Activated CD4-positive, alpha-beta T cell treated with anti-CD3 and anti-CD28 coated beads for 36 hours (primary cell): Measurements from ENCODE around the gene TCERG1L. TPM values are rescaled to one million over a fixed set of nuclear protein-coding genes. Genes with fewer than 3 reads are reported as not detected.

Source experiments
- ATAC-seq: fragments of 200-7000 bp; cut with Tn5 transposase; one replicate; pipeline ENCODE4 v1.10.0; 2021; ENCODE audit warnings: mild to moderate bottlenecking, moderate library complexity
- CTCF ChIA-PET: fragments of 350-600 bp; sonication (Branson Sonifier 250); formaldehyde crosslinking; loops from one replicate; lab custom pipeline; 2021; ENCODE audit warnings: antibody characterized with exemption; lab: Charles Lee
- POLR2A ChIA-PET: fragments of 350-600 bp; sonication (Branson Sonifier 250); formaldehyde crosslinking; loops from one replicate; lab custom pipeline; 2021; ENCODE audit warnings: antibody characterized with exemption, inconsistent platforms; lab: Charles Lee
- DNase-seq: peaks from one replicate; pipeline ENCODE4 v3.0.0-alpha.2; 2020
- H3K27ac Mint-ChIP-seq: one replicate; pipeline ENCODE4 v1.8.0; 2021; ENCODE audit warnings: mixed read lengths
- H3K27me3 Mint-ChIP-seq: one replicate; pipeline ENCODE4 v1.8.0; 2021; ENCODE audit warnings: mixed read lengths
- H3K36me3 Mint-ChIP-seq: one replicate; pipeline ENCODE4 v1.8.0; 2021; ENCODE audit warnings: low read depth, mixed read lengths
- H3K4me1 Mint-ChIP-seq: one replicate; pipeline ENCODE4 v1.8.0; 2021; ENCODE audit warnings: mixed read lengths
- H3K4me3 Mint-ChIP-seq: one replicate; pipeline ENCODE4 v1.8.0; 2021; ENCODE audit warnings: mild to moderate bottlenecking, moderate library complexity, mixed read lengths
- H3K9me3 Mint-ChIP-seq: one replicate; pipeline ENCODE4 v1.8.0; 2021; ENCODE audit warnings: low read depth, mixed read lengths
- intact Hi-C, 2 experiments: fragments of 100-400 bp; cut with DNase I in 1 of 2; cut with micrococcal nuclease in 1 of 2; formaldehyde crosslinking; loops; one replicate each; pipeline versions ENCODE4 v1.14.2 to v1.15.1; 2022 to 2024; cut with DNase I, micrococcal nuclease
- total RNA-seq, 2 experiments: library from RNA; stranded (reverse); gene quantifications; one replicate each; pipeline ENCODE4 v1.2.3, GENCODE V29; 2021

Gene TCERG1L
- total RNA-seq, 2 experiments from 2014 or later: 0.05 to 0.21 TPM

GRCh38 chr10:131047501-131047900 is 264.0 kb downstream of the TCERG1L start:
- ATAC-seq (no peak), DNase-seq (no peak)
- H3K27me3 Mint-ChIP-seq: peaks cover 3% of the 10 kb centered on the region
- peaks cover 2% of the 10 kb centered on the region for H3K9me3 Mint-ChIP-seq
- intact Hi-C loops: no loop called here
- POLR2A ChIA-PET: no interaction called here
- no peaks in the 10 kb centered on the region for H3K4me1 Mint-ChIP-seq
- H3K27ac Mint-ChIP-seq: no peak overlapping the region
- no peaks in the 10 kb centered on the region for H3K36me3 Mint-ChIP-seq
- H3K4me3 Mint-ChIP-seq: no peak overlapping the region
- CTCF ChIA-PET: interaction anchor here (1.2 kb wide), 1 partner anchor 23 kb away, joined by 3 read pairs; no protein-coding TSS in a partner anchor

GRCh38 chr10:131046194-131046593 is 265.3 kb downstream of the TCERG1L start:
- peaks cover 2% of the 10 kb centered on the region for H3K9me3 Mint-ChIP-seq
- ChIA-PET CTCF (interaction anchor here (1.2 kb wide), 1 partner anchor 24 kb away, joined by 3 read pairs; no protein-coding TSS in a partner anchor), POLR2A (no interaction called here)
- intact Hi-C loops: no loop called here
- DNase-seq (no peak), ATAC-seq (no peak)
- no peak overlapping the region for H3K4me3 Mint-ChIP-seq
- peaks cover 3% of the 10 kb centered on the region for H3K27me3 Mint-ChIP-seq
- H3K4me1 Mint-ChIP-seq: no peaks in the 10 kb centered on the region
- no peaks in the 10 kb centered on the region for H3K36me3 Mint-ChIP-seq
- no peak overlapping the region for H3K27ac Mint-ChIP-seq

DNA sequence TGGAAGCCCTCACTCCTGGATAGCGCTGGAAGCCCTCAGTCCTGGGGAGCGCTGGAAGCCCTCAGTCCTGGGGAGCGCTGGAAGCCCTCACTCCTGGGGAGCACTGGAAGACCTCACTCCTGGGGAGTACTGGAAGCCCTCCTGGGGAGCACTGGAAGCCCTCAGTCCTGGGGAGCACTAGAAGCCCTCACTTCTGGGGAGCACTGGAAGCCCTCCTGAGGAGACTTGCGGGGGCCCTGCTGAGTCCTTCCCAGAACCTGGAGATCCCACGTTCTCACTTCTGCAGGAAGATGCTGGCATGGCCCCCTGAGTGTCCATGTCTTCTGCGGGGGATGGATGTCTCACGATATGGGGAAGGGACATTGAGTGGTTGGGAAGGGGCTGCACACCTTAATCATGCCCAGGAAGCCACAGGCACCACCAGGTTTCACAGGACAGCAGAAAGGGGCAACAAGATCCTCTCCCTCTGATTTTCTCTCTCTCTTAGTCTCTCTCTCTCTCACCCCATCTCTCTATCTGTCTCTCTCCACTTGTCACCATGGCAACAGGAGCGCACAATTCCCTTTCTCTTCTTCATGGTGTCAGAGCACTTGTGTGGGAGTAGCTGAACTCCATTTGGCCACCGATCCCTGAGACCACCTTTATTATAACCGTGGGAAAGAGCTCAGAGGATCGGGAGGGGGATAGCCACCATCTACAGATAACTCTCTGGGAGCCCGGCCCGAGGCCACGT is 267.0 kb downstream of the TCERG1L start:
- H3K36me3 Mint-ChIP-seq: no peaks in the 10 kb centered on the region
- no peaks in the 10 kb centered on the region for H3K27me3 Mint-ChIP-seq
- ChIA-PET CTCF (no interaction called here), POLR2A (no interaction called here)
- no peaks in the 10 kb centered on the region for H3K4me1 Mint-ChIP-seq
- H3K9me3 Mint-ChIP-seq: no peaks in the 10 kb centered on the region
- no peak overlapping the region for H3K27ac Mint-ChIP-seq
- ATAC-seq: no peak
- no peak for DNase-seq
- intact Hi-C loops: no loop called here
- no peak overlapping the region for H3K4me3 Mint-ChIP-seq

DNA sequence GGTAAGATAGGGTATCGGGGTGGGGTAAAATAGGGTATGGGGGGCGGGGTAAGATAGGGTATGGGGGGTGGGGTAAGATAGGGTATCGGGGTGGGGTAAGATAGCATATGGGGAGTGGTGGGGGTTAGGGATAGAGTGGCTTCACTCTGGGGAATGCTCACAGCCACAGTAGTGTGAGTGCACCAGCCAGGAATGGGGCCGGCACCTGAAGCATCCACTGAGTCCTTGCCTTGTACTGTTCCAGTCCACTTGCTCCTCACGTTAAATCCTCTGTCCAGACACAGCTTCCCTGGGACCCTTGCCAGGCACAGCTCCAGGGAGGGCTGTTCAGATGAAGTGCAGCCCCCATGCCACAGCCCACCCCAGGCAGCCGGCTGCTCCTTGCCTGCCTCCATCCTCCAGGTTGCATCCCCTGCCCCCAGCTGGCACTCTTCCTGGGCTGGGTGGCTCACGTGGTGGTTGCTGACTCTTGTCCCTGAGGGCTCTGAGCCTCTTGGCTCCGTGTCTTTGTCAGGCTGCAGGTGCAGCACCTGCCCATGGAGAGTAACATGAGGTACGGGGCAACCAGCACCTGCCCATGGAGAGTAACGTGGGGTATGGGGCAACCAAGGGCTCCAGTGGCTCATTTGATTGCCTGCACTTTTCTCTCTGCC is 268.4 kb downstream of the TCERG1L start:
- ChIA-PET POLR2A (no interaction called here), CTCF (no interaction called here)
- no peaks in the 10 kb centered on the region for H3K4me1 Mint-ChIP-seq
- DNase-seq: no peak
- no peak for ATAC-seq
- H3K27me3 Mint-ChIP-seq: no peaks in the 10 kb centered on the region
- no peaks in the 10 kb centered on the region for H3K9me3 Mint-ChIP-seq
- H3K4me3 Mint-ChIP-seq: no peak overlapping the region
- H3K36me3 Mint-ChIP-seq: no peaks in the 10 kb centered on the region
- H3K27ac Mint-ChIP-seq: no peak overlapping the region
- intact Hi-C loops: no loop called here
